HG03175 (cell line): Measurements from ENCODE around the gene POMP.
"Not testable (repeated sequence)": the region's sequence is repeated elsewhere in the genome, so short reads cannot be mapped to it uniquely, and the experiment has no call there.

Source experiments
- ATAC-seq: cut with Tn5 transposase; IDR thresholded peaks from one replicate; pipeline ENCODE4 v1.9.1; 2021; ENCODE audit warnings: mild to moderate bottlenecking, moderate library complexity; ENCODE audit not compliant: unreplicated experiment

The POMP gene

DNA sequence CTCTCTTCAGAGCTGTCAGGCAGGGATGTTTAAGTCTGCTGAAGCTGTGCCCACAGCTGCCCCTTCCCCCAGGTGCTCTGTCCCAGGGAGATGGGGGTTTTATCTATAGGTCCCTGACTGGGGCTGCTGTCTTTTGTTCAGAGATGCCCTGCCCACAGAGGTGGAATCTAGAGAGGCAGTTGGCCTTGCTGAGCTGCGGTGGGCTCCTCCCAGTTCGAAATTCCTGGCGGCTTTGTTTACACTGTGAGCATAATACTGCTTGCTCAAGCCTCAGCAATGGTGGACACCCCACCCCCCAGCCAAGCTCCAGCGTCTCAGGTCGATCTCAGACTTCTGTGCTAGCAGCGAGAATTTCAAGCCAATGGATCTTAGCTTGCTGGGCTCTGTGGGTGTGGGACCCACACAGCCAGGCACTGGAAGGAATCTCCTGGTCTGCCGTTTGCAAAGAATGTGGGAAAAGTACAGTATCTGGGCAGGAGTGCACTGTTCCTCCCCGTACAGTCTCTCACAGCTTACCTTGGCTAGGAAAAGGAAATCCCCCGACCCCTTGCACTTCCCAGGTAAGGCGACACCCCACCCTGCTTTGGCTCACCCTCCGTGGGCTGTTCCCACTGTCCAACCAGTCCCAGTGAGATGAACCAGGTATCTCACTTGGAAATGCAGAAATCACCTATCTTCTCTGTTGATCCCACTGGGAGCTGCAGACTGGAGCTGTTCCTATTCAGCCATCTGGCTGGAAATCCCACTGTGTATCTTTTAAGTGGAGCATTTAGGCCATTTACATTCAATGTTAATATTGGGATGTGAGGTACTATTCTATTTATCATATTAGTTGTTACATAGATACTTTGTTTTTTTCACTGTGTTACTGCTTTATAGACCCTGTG is 34.9 kb downstream of the POMP start:
- not testable (repeated sequence) for ATAC-seq

DNA sequence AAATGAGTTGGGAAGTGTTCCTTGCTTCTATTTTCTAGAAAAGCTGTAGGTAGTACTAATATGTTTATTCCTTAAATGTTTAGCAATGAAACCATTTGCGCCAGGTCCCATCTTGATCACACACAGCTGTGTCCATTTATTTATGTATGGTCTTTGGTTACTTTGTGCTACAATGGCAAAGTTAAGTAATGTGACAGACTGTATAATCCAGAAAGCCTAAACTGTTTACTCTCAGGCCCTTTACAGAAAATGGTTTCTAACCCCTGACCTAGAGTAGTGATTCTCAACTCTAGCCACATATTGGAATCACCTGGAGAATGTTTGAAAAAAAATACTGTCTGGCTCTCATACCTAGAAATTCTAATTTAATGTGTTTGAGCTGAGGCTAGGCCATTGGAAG is 38.5 kb downstream of the POMP start:
- ATAC-seq, result no peak

DNA sequence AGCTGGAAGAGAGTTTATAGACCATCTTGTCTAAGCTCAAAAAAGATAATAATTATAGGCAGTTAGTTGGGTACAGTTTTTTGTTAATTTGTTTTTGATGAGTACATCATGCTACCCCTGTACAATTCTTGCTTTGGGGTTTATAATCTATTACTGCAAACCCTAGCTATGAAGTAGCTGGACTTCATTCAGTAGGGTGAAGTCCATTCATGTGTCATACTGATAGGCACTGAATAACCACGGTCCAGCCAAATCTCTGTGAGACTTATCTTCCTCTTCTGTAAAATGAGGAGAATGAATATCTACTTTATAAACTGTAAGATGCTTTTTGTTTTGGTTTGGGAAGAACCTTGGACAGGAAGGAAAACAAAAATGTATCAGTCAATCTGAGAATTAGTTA is 40.3 kb downstream of the POMP start:
- no peak for ATAC-seq

DNA sequence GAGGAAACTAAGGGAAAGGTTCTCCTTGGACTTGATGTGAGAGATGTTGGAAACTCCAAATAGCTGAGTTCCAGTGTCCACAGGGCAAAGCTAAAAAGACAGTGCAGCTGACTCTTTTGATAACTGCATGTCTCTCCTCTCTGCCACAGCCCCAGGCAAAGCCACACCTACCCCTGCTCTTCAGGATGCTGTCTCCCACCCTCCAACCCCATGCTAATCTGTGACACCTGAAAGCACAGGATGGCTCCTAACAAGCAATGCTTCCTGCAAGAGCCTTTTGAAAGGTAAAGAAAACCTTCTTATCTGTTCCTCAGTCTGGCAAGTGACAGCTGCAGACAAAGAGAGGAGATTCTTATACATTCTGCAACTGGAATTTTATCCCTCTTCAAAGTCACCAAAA is 45.4 kb downstream of the POMP start:
- no peak for ATAC-seq

DNA sequence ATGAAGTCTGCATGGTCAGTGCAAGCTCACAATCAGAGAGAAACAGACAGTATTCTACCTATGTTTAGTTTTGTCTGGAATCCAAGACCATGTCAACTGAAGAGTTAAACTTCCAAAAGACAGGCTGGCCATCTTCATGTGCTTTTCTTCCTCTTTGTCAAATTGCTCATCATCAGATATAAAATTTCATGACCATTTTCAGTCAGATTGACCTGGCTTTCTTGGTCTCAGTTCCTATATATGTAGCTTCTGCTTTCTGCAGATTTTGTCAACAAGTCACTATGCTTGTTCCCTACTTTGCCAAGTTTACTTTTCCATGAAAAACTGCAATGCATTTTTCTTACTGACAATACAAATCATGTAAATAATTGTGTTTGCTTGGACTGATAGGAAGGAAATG is 46.0 kb downstream of the POMP start:
- ATAC-seq, result no peak

DNA sequence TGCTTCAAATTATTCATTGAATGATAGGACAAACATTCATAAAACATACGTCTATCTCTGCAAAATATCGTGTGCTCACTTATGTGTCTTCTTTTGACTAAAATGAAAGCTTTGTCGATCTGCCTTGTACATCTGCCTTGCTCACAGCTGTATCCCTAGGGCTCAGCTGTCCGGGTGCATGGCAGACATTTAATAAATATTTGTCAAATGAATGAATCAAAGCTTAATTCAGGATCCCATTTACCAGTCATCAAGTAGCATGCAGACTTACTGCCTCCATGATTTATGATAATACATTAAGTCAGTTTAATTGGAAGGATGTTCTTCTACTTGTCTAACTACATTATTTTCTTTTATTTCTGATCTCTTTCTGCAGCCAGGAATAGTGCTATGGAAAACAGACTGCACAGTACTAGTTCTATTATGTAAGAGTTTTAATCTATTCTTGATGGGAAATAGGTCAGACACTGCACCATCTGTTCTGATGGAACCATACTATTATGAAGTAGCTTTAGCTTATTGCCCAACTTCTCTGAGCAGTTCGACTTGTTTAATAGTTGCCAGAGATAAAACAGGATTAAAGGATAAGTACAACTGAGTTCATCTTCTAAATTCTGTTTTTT is 46.6 kb downstream of the POMP start:
- ATAC-seq, result no peak

DNA sequence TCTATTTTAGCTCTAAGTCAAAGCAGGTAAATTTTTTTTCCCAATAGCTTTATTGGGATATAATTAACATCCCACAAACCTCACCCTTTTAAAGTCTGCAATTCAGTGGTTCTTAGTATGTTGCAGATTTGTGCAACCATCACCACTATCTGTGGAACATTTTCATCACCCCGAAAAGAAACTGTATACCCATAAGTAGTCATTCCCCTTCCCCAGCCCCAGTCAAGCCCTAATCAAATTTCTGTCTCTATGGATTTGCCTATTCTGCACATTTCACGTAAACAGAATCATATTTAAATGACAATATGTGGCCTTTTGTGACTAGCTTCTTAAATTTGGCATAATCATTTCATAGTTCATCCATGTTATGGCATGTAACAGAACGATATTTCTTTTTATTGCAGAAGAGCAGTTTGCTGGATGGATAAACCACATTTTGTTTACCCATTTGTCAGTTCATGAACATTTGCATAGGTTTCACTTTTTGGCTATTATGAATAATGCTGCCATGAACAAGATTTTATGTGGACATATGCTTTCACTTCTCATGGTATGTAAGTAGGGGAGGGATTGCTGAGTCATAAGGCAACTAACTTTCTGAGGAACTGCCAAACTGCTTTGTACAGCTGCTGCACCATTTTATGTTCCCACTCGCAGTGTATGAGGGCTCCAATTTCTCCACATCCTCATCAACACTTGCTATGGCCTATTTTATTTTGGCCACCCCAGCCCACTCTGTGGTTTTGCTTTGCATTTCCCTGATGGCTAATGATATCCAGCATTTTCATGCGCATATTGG is 48.9 kb downstream of the POMP start:
- ATAC-seq, result peak; percentile 99

DNA sequence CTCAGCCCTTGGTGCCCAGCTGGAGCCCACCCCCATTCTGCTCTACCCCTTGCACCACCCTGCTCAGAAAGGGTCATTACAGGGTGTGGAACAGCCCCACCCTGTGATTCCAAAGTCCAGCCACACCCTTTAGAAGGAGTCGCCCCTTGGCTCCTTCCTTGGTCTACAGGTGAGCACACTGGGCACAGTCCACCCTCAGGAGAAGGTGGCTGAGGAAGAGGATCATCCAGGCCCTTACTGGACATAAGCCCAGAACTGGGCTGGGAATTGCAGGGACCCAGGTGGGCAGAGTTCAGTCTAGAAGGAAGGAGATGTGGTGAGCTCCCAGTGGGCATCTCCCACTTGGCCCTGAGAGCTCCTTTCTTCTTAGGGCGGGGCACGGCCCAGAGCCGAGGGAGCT is 51.2 kb downstream of the POMP start:
- ATAC-seq, result no peak

DNA sequence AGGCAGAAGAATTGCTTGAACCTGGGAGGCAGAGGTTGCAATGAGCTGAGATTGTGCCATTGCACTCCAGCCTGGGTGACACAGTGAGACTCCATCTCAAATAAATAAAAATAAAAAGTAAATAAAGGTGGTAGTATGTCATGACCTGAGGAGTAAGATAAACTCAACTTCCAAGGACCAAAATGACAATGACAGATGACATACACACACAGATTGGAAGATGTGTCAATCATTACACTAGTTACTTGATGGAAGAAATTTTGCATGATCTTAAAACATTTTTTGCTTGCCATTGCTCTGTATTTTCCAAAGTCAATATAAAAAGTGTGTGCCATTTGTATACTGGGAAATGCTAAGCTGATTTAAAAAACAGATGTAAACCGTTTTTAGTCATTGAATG is 55.7 kb downstream of the POMP start:
- no peak for ATAC-seq

DNA sequence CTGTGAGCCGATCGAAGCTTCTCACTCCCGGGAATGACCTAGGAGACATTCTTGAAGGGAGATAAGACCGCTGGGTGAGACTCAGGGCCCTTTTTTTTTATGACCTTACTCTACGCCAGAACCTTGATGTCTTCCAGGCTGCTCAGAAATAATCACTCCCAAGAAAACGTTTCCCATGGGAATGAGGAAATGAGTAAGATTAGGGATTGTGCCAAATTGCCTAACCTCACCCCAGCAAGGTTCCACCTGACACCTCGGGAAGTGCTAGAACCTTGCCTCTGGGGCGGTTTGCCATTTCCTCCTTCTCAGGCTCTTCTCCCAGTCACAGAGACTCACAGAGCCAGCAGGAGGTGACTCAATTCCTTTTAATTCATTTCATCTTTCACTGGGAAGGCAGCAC is 57.6 kb downstream of the POMP start:
- ATAC-seq, result no peak

DNA sequence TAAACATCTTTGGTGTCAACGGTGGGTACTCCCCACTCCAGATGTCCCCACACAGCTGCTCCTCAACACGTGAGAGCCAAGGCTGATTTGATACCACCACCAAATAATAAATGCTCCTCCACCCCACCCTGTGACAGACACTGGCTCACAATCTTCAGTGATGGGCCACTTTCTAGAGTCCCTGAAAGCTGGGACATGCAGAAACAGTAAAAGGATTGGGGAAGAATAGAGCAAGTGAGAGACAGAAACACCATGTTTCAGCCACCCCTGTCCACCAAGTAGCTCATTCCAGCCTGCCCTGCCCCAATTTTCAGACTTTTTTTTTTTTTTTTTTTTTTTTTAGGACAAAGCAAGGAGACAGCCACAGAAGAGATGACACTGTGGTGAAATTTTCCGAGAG is 58.2 kb downstream of the POMP start:
- no peak for ATAC-seq

DNA sequence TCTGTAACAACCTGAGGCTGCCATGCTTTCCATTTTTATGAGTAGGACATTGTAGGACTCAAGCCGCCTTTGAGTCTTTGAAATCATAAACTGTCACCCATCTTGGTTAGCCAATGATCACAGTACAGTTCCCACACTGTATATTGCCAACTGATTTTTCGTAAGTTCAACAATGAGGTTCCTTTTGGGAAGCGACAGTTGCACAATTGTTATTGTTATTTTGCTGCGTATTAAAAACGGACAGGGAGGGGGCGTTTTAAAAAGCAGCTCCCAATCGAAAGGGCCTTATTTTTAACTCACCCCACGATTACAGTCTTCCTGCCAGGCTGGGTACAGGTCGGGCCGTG is 59.2 kb downstream of the POMP start:
- ATAC-seq, result peak; percentile 1

DNA sequence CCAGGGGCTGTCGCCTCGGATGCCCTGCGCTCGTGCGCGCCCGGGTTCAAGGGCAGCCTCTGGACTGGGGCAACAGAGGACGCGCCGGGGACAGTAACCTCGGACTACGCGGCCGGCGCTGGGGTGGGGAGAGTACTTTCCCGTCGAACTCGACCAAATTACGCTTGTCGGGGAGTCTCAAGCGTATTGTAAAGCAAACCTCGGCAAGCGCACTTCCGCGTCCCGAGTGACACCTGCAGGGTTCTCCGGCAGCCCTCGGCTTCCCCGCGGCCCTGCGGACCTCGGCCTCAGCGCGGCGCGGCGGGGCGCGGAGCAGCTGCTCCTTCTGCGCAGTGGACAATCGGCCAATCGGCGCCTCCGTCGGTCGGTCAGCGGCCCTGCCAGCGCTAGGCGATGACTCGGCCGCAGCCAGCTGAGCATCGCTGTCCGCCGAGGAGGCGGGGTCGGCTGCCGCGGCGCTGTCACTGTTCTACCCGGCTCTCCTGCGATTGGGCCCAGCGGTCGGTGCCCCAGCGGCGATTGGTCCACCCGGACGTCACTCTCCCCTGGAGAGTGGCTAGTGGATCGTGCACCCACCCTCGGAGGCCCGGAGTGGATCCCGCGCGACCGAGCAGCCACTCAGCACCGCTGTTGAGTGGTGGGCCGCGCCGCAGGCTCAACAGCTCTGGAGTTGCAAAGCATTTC is 59.8 kb downstream of the POMP start, which contains the start of gene SLC46A3:
Gene SLC46A3 (minus strand): TSS at position 428 of the 684 bp plus-strand sequence. CDS start 972 bp downstream, outside the sequence.
- peak; percentile 98 for ATAC-seq

DNA sequence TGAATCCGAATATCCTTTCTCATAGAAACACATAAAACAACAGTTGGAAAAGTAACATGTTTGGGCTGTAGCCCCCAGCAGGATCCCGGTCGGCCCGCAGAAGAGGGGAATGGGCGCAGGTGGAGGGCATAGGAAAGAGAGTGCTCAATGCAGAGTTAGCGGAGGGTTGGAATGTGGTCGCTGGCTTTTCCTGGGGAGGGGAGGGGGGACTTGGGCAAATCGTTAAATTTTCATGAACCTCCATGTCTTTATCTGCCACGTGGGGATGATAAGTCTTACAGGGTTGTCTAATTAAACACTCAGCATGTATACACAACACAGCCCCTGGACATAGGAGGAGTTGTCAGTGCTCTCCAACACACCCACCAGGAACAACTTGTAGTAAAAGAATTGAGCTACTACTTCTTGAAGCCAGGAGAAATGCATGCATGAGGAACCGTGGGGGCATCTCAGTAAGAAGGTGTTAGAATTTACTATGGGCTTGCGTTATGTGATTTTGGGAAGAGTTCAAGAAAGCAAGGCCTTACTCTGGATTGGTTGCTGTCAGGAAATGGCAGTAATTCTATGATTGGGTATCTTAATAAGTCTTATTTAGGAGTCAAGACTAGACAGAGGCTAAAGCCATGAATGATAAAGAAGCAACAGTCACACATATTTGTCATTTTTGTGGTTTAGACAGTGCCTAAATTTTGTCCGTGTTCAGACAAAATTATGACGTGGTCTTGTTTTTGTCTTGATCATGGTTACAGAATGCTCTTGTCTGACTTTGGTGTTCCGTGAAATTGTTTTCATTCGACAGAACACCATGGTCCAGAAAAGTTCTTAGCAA is 60.5 kb downstream of the POMP start:
- ATAC-seq, result no peak

DNA sequence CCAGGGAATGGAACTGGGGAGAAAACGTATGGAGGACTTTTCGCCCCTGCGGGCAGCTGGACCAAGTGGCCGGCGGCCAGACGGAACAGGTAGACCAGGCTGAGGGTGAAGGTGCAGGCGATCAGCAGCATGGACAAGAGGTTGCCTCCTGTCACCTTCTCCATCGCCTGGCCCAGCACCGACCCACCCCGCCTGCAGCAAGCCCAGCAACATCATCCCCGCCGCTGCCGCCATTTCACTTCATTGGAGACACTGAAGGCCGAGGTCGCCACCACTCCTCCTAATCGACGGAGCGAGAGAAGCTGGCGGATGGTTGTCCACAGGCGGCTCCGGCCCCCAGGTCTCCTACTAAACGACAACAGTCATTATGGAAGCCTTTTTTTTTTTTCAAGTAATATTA is 64.9 kb downstream of the POMP start:
- ATAC-seq, result no peak

DNA sequence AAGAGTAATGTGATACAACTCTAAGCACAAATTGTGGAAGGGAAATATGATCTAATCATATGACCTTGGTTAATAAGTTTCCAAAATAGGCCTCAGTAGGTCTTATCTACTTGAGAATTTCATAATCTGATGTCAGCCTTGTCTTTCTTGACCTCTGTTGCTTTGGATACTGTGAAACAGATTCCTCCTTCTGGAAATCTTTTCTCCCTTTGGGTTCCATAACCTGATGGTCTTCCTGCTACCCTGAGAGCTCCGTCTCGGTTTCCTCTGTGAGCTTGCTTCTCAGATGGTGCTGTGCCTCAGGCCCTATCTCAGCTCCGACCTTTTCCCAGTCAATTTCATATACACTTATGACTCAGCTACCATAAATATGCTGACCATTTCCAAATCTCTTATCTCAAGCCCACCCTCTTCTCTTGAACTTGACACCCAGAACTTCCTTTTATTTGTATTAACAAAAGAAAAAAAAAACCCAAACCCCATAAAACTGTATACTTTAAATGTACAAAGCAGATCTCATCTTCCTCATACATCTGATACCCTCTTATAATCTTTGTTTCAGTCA is 66.2 kb downstream of the POMP start:
- ATAC-seq, result no peak
